HG02973 (cell line): ENCODE measurements around the gene LGALS7.
"Not testable (repeated sequence)": the region's sequence is repeated elsewhere in the genome, so short reads cannot be mapped to it uniquely, and the experiment has no call there.

Source experiments
- ATAC-seq: cut with Tn5 transposase; IDR thresholded peaks from one replicate; pipeline ENCODE4 v1.9.1; 2021; ENCODE audit warnings: moderate library complexity; ENCODE audit not compliant: unreplicated experiment

The LGALS7 gene

DNA sequence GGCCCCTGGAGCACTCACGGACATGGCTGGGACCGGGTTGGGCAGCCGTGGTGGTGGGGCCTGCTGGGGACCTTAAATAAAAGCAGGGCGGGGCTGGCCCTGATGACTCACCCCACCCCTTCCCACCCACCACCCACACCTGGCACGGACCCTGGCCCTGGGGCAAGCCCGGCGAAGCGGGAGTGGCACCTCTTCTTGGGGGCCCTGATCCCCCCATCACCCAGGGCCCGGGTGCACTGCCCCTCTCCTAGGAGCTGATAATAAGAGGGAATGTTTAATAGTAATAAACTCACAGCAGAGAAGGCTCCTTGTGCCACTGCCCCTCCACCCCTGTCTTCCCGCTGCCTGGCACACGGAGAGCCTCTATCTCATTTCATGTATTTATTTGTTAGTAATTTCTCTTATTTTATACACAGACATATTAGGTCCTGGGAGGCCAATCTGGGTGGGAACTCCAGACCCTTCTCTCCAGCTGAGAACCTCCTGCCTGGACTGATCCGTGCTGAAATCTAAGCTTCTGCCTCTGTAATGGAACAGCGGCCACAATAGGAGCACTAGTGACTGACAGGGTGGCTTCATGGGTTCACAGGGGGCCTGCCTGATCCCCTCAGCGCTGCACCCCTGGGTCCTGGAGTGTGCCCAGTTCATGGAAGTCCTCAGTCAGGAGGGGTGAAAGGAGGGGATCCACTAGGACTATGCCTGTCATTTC lies at the start of gene LGALS7:
Gene LGALS7 (minus strand): TSS at position 49 of the 709 bp plus-strand sequence. CDS start 25 bp downstream, at position 24.
- no peak for ATAC-seq

DNA sequence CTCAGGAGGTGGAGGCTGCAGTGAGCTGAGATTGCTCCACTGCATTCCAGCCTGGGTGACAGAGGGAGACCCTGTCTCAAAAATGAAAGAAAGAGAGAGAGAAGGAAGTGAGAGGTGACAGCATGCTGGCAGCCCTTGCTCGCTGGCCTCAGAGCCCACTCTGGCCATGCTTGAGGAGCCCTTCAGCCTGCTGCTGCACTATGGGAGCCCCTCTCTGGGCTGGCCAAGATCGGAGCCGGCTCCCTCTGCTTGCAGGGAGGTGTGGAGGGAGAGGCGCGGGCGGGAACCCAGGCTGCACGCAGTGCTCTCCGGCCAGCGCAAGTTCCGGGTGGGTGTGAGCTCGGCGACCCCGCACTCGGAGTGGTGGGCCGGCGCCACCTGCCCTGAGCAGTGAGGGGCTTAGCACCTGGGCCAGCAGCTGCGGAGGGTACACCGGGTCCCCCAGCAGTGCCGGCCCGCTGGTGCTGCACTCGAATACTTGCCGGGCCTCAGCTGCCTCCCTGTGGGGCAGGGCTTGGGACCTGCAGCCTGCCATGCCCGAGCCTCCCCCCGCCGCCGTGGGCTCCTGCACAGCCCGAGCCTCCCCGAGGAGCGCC lies 48.0 kb upstream of the LGALS7 start:
- not testable (repeated sequence) for ATAC-seq

DNA sequence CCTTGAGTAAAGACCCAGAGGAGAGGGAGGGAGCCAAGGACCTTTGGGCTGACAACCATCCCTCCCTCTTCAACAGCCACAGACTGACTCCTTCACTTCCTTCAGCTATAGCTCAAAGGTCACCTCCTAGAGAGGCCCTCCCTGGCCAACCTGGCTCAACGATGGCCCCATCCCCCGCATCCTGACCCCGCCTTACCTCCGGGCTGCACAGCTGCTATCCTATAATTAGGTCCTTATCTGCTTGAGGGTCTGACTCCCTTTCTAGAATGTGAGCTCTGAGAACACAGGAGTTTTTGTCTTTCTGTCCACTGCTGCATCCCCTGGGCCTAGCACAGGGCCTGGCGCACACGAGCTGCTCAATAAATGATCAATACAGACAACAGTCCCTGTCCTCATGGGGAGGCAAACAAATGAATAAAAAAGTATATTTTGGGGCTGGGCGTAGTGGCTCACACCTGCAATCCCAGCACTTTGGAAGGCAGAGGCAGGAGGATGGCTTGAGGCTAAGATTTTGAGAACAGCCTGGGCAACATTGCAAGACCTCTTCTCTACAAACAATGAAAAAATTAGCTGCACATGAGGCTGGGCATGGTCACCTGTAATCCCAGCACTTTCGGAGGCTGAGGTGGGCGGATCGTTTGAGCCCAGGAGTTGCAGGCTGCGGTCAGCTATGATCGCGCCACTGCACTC lies 46.1 kb upstream of the LGALS7 start:
- no peak for ATAC-seq

DNA sequence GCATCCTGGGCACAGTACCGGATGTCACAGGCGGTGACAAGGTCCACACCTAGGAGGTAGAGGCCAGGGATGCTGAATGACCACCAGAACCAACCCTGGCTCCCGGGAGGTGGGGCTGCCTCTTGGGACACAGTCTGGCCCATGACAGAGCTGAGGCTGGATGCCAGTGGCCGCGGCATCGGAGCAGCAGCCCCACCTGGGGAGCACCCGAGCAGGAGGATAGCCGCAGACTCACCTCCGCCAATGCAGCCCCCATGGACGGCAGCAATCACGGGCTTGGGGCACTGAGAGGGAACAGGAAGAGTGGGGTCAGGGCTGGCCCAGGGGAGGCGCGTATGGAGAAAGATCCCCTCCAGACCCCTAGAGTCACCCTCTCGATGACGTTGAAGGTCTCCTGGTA lies 43.8 kb upstream of the LGALS7 start:
- ATAC-seq: no peak

DNA sequence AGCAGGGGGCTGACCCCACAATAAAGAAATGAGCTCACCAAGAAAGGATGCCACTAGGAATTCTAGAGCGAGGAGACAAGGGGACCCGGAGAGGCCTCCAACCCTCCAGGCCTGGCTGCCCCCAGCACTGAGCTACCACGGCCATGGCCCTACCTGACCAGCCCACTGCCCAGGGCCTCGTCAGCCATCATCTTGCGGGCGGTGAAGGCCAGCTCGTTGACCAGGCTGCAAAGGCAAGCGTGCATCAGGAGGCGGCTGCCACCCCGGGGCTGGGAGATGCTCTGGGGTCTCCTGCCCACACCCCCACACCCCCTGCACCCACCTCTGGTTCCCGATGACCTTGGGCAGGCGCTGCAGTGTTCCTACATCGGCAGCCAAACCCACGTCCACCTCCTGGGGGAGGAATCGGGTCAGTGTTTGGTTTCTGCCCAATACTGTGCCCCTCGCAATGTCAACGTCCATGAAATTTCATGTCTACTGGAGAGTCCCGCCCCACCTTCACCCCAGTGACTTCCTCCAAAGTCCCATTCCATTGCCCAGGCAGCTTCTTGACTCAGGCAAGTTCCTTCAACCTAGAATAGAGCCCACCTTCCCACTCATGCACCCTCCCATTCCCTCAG lies 42.9 kb upstream of the LGALS7 start:
- no peak for ATAC-seq

DNA sequence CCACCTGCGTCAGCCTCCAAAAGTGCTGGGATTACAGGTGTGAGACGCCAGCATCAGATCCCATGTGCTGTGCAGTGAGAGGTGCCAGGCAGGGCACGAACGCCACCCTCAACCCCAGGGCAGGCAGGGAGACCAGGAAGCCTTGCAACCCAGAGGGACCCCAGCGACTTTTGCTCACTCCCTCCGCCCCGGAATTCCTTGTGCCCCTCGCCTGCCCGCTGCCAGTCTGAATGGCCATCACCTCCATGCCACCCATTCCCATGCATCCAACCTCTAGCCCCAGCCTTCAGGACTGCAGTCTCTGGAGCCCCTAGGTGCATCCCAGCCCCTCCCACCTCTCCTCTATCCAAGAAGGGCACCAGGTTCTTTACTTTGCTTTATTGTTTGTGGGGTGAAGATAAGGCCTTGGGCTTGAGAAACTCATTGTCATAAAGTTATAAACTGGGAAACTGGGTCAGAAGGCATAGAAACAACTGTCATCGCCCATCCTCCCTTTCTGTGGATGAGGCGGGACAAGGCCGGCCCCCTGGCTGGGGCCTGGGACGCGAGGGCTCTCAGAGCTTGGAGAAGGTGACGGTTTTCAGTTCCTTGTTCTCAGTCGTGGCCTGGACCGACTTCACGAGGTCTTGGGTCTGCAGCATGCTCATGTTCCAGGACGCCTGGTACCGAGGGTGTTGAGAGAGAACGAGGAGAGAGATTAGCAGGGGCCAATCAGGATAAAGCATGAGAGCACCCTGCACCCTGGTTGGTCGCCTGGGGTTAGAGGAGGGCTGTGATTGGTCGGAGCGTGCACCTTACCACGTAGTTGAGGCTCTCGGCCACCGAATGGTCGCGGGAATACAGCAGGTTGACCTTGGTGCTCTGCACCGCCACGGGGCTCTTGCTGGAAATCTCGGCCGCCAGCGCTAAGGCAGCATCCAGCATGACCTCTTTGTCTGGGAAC lies 42.0 kb upstream of the LGALS7 start:
- no peak for ATAC-seq

DNA sequence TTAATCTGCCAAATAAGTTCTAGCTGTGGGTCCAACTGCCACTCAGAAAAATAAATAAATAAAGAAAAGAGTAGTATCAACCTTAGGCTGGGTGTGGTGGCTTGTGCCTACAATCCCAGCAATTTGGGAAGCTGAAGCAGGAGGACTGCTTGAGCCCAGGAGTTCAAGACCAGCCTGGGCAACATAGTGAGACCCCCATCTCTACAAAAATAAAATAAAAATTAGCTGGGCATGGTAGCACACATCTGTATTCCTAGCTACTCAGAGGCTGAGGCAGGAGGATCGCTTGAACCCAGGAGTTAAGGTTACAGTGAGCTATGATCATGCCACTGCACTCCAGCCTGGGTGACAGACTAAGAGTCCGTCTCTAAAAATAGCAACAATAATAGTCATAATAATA lies 40.6 kb upstream of the LGALS7 start:
- ATAC-seq: not testable (repeated sequence)

DNA sequence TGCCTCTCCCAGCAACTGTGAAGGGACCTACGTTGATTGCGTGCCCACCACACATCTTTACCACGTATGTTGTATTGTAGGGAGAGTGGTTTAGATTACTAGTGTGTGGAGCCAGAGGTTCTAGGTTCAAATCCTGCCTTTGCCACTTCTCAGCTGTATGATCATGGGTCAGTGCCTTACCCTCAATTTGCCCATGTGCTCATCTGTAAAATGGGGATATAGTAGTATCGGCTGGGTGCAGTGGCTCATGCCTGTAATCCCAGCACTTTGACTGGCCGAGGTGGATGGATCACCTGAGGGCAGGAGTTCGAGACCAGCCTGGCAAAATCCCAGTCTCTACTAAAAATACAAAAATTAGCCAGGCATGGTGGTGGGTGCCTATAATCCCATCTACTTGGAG lies 40.0 kb upstream of the LGALS7 start:
- no peak for ATAC-seq

DNA sequence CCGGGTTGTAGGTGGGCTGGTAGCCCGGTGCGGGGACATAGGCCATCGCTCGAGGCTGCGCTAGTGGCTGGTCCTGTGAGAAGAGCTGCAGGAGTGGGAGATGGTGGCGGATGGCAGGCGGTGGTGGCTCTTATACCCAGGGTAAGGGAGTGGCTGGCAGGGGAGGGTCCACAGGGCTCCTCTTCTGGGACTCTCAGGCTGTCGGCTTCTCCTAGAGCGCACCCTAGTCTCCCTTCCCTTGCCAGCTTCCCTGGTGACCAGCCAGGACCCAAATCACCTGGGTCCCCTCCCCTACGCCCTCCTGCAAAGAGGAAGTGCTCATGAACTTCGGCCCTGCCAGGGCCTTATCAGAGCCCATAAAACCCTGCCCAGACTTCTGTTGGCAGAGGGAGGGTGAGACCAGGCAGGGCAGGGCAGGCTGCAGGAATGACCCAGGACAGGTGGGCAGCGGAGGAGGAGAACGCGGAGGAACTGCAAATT lies 39.6 kb upstream of the LGALS7 start, which contains the start of gene LGALS4:
Gene LGALS4 (minus strand): TSS at position 105 of the 480 bp plus-strand sequence. CDS start 59 bp downstream, at position 46.
- no peak for ATAC-seq

DNA sequence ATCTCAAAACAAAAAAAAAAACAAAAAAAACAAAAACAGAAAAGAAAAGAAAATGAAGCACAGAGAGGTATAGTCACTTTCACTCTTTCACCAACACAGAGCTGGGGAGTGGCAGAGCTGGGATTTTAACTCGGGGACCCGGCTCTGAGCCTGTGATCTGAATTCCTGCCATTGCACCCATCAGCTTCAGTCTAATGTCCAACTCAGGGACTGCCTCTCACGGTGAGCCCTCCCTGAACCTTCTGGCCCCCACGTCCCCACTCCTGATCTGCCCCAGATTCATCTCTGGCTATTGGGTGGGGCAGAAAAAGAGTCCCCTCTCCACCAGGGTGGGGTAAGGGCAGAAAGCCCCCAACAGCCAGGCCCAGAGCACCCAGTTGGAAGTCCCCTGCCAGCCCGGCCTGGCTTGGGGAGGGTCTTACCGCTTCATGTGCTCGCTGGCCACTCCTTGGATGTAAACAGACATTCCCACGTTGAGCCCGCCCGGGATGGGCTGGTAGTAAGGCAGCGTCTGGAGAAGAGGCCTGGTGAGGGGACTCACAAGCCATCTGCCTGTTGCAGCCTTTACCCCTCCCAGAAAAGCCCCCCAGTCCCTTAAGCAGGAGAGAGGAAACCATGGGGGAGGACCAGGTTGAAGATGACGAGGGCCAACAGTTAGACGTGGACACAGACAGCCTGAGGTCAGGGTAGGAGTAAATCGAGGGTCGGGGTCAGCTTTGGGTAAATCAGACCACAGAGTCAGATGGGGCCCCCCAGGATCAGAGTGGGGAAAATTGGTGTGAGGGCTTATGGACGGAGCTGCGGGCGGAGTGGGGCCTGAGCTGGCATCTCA lies 38.9 kb upstream of the LGALS7 start:
- ATAC-seq: no peak

DNA sequence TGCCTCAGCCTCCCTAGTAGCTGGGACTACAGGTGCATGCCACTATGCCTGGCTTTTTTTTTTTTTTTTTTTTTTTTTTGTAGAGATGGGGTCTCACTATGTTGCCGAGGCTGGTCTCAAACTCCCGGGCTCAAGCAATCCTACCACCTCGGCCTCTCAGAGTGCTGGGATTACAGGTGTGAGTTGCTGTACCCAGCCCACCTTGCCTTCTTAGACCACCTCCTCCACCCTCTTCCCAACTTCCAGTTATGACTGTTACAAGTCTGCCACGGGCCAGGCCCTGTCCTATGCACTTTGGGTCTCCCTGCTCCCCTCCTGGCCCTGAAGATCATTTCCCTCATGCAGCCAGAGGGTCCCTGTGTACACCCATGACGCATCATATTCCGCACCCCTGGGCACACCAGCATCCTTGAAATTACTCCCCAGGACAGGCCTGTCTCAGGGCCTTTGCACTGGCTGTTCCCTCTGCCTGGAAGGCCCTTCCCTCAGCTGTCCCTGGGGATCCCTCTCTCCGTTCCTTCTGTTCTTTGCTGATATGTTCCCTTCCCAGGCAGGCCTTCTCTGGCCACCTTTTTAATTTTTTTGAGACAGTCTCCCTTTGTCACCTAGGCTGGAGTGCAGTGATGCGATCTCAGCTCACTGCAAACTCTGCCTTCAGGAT lies 36.4 kb upstream of the LGALS7 start:
- no peak for ATAC-seq

DNA sequence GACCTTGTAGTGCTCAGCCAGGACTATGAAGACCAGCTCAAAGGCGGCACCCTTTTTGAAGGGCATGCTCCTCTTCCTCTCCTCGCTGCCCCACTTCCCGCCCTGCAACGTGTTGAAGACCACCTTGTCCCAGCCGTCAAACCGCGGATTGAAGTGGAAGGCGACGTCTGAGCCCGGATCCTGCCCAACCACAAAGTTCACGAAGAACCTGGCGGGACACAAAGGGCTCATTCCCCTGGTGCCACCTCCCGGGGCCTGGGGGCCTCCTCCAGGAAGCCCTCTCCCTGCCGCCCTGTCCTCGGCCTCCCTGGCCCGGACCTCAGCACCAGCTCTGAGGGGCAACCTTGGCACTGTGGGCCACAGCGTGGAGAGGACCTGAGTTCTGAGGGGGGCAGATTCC lies 35.4 kb upstream of the LGALS7 start:
- no peak for ATAC-seq

DNA sequence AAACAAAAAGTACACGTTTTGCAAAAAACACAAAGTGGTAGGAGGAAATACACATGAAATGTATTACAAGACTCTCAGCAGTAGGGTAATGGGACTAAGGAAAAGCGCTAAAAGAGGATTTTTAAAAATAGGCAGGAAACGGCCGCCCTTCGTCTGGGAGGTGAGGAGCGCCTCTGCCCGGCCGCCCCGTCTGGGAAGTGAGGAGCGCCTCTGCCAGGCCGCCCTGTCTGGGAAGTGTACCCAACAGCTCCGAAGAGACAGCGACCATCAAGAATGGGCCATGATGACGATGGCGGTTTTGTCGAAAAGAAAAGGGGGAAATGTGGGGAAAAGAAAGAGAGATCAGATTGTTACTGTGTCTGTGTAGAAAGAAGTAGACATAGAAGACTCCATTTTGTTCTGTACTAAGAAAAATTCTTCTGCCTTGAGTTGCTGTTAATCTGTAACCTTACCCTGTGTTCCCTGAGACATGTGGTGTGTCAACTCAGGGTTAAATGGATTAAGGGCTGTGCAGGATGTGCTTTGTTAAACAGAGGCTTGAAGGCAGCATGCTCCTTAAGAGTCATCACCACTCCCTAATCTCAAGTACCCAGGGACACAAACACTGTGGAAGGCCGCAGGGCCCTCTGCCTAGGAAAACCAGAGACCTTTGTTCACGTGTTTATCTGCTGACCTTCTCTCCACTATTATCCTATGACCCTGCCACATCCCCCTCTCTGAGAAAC lies 34.2 kb upstream of the LGALS7 start:
- not testable (repeated sequence) for ATAC-seq

DNA sequence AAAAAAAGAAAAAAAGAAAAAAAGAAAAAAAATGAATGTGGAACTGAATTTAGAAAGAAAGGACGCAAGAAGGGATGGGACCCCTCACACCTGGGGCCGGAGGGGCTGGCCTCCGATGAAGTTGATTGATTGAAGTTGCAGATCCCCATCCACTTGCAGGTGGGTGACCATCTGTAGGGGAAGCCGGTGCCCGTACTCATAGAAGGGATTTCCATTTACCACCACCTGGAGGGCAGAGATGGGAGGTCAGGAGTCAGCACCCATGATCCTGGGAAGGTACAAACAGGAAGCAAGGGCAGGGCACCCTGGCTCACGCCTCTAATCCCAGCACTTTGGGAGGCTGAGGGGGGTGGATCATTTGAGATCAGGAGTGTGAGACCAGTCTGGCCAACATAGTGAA lies 33.1 kb upstream of the LGALS7 start:
- ATAC-seq: no peak

DNA sequence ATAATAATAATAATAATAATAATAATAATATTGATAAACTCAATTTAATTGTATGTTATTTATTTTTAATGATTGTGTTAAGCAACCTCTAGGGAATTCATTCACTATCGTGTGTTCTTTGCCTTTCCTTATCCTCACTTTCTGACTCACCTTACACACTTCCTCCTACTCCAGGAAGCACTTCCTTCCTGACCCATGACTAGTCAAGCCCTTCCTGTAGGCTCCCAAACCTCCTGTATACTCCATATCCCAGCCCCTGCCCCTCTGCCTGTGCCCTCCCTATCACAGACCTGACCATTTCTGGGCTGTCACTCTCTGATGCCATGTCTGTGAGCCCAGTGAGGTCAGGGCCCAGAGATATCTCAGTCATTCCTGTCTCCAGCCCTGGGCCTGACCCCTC lies 31.9 kb upstream of the LGALS7 start:
- ATAC-seq: no peak

DNA sequence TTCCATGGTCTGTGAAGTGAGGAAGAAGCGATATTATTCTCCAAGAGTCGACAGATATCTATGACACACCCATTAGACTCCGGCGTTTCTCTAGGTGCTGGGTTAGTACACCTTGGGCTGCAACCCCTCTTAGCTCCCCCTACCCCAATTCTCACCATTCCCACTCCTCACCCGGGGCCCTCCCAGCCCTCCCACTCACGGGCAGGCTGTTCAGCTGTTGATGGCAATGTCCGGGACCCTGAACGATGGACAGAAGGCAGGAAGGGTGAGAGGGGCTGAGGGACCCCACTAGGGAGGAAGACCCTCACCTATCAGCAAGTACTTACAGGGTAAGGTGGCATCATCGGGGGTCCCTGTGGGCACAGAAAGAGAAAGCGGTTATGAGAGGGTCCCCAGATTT lies 30.2 kb upstream of the LGALS7 start:
- no peak for ATAC-seq

DNA sequence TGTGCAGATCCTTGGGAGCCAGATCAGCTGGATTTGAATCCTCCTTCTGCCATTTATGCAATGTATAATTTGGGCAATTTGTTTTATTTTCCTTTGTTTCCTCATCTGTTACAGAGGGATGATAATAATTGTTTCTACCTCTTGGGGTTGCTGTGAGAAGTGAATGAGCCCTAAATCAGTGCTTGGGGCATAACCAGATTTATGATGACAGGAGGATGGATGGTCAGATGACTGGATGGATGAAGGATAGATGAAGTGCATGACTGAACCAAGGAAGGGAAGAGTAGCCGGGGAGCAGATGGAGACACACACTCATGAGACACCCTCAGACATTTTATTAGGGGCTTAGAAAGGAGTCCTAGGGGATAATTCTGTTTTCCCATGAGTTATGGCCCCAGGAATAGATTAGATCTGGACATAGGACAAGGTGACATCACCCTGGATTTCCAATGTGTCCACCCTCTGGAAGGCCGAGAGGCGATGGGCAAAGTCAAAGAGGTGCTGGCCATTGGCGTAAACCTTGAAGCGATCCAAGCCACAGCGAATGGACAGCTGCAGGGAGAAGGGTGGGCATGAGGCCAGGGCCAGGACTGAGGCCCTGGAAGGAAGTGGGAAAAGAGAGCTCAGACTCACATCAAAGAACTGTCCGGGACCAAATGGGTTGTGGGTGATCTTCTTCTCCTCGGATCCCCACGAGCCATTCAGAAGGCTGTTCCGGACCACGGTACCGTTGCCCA lies 28.2 kb upstream of the LGALS7 start:
- no peak for ATAC-seq
